Motor neuron (in vitro differentiated cells): ENCODE results near the gene C2CD4A. TPM values are rescaled to one million over a fixed set of nuclear protein-coding genes. Genes with fewer than 3 reads are reported as not detected.

Source experiments
- ATAC-seq, 8 experiments: fragments of 200-7000 bp; cut with Tn5 transposase; replicated peaks in 6 of 8; 2 replicates each; pipeline ENCODE4 v1.8.0; 2021; ENCODE audit warnings: mild to moderate bottlenecking in 8 of 8, moderate library complexity in 8 of 8
- H3K27ac ChIP-seq, 2 donors: fragments of 250-450 bp; sonication (Bioruptor Pico); 2 replicates each; pipeline ENCODE4 v1.9.0; 2021; ENCODE audit warnings: antibody characterized with exemption in 2 of 2, mild to moderate bottlenecking in 2 of 2, moderate library complexity in 1 of 2
- H3K4me1 ChIP-seq, 2 donors: fragments of 250-450 bp; sonication (Bioruptor Pico); replicated peaks in 1 of 2; 2 replicates each; pipeline ENCODE4 v1.6.1; 2021; ENCODE audit warnings: antibody characterized with exemption in 2 of 2, mild to moderate bottlenecking in 2 of 2, moderate library complexity in 1 of 2
- H3K4me3 ChIP-seq, 5 donors: fragments of 250-450 bp; sonication (Bioruptor Pico); 2 replicates each; pipeline ENCODE4 v1.9.0; 2021; ENCODE audit warnings: antibody characterized with exemption in 5 of 5, mild to moderate bottlenecking in 5 of 5, moderate library complexity in 4 of 5
- WGBS, 10 experiments: fragments of 450-650 bp; shearing (Covaris generic); methylation state at CpG; one replicate each; pipeline ENCODE4 v1.0.0; 2022; 5-methylcytosine and 5-hydroxymethylcytosine counted together
- in situ Hi-C, 9 experiments: fragments of 400-800 bp; cut with MboI; loops; one replicate each; pipeline ENCODE4 v1.15.0; 2021; ENCODE audit warnings: low sequenced_read_pairs in 9 of 9, low pct_unique_long_range_greater_than_20kb in 2 of 9; ENCODE audit not compliant: unreplicated experiment in 9 of 9
- total RNA-seq, 8 experiments: library from RNA; unstranded; fragments of 300-600 nt; gene quantifications; 2 replicates each; pipeline versions ENCODE4 v1.2.3 to v1.2.4, GENCODE V29; 2022

Gene C2CD4A
- total RNA-seq, 8 experiments from 2014 or later, result 0.11 to 80.3 (median 5.6) TPM; not detected in 2

- ATAC-seq, result peak; percentile 15 to 80 (median 64)
- no peak overlapping the region for H3K27ac ChIP-seq
- 3 to 40% (median 7%) methylated on average over 1 to 8 of the region's 62 CpGs; no CpG with 5 or more reads in 4 of the 10 experiments for WGBS, 10 experiments
- in situ Hi-C loops, result loop anchor here in 1 of 9 experiments (25.0 kb wide), 1 partner anchor 245 kb away; no protein-coding TSS in a partner anchor
- H3K4me1 ChIP-seq, result peaks cover 2 to 6% of the 10 kb centered on the region in 2 donors
- peak overlapping the region; percentile 34 to 47 (median 41) for H3K4me3 ChIP-seq
Measured at GRCh38 chr15:62067448-62068044, 769 bp downstream of the C2CD4A start.

DNA sequence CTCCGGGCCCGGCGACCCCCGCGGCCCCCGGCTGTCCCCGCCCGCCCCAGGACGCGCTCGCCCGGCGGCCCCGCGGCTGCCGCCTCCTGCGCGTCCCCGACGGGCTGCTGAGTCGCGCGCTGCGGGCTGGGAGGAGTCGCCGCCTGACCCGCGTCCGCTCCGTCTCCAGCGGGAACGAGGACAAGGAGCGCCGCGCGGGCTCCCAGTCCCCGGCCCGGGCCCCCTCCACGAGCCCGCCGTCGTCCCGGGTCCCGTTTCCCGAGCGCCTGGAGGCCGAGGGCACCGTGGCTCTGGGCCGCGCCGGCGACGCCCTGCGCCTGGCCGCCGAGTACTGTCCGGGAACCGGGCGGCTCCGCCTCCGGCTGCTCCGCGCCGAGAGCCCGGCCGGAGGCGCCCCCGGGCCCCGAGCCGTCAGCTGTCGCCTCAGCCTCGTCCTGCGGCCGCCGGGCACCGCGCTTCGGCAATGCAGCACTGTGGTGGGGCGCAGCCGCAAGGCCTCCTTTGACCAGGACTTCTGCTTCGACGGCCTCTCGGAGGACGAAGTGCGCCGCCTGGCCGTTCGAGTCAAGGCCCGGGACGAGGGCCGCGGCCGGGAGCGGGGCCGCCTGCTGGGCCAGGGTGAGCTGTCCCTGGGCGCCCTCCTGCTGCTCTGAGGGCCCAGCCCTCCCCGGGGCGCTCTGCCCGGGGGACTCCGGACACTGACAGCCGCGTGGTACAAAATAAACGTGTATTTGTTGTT, 1.5 kb downstream of the C2CD4A start:
- ATAC-seq, result peak; percentile 11 to 63 (median 56)
- H3K27ac ChIP-seq, result no peak overlapping the region
- WGBS, 10 experiments, result 0% methylated on average over 1 to 23 of the region's 103 CpGs; no CpG with 5 or more reads in 6 of the 10 experiments
- H3K4me3 ChIP-seq, result peak overlapping the region; percentile 34 to 47 (median 41)
- in situ Hi-C loops, result loop anchor here in 1 of 9 experiments (25.0 kb wide), 1 partner anchor 244 kb away; no protein-coding TSS in a partner anchor
- peaks cover 2 to 6% of the 10 kb centered on the region in 2 donors for H3K4me1 ChIP-seq

- 0 to 89% (median 25%) methylated on average over 1 to 4 of the region's 4 CpGs; no CpG with 5 or more reads in 2 of the 10 experiments for WGBS, 10 experiments
- peak in 2 of 8 experiments; percentile 6 to 12 for ATAC-seq
- in situ Hi-C loops, result loop anchor here in 1 of 9 experiments (25.0 kb wide), 1 partner anchor 244 kb away; no protein-coding TSS in a partner anchor
Measured at GRCh38 chr15:62068810-62069167, 2.0 kb downstream of the C2CD4A start.

DNA sequence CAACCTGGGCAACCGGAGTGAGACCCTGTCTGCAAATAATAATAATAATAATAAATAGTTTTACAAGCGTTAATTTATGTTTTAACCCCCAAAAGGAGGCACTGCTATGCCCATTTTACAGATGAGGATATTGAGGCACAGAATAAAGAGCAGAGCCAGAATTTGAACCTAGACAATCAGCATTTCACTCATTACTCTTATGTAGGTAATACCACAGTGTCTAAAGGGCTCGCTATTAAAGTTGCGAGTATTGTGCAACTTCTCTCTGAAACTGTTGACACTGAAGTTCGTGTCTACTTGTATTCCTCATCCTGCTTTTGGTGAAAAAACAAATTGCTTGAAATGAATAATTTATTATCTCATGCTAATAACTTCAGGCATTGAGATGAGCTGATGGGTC, 2.8 kb downstream of the C2CD4A start:
- no peak overlapping the region for H3K27ac ChIP-seq
- in situ Hi-C loops, result loop anchor here in 1 of 9 experiments (25.0 kb wide), 1 partner anchor 243 kb away; no protein-coding TSS in a partner anchor
- 17 to 100% (median 87%) methylated on average over 1 to 5 of the region's 5 CpGs for WGBS, 10 experiments
- no peak for ATAC-seq
- H3K4me3 ChIP-seq, result no peak overlapping the region
- H3K4me1 ChIP-seq, result peaks cover 2 to 6% of the 10 kb centered on the region in 2 donors

More at GRCh38 chr15:62068810-62069167, 2.0 kb downstream of the C2CD4A start:
- H3K4me1 ChIP-seq, result peaks cover 2 to 6% of the 10 kb centered on the region in 2 donors
- no peak overlapping the region for H3K27ac ChIP-seq
- H3K4me3 ChIP-seq, result peak overlapping the region; percentile 34 to 47 (median 41)

DNA sequence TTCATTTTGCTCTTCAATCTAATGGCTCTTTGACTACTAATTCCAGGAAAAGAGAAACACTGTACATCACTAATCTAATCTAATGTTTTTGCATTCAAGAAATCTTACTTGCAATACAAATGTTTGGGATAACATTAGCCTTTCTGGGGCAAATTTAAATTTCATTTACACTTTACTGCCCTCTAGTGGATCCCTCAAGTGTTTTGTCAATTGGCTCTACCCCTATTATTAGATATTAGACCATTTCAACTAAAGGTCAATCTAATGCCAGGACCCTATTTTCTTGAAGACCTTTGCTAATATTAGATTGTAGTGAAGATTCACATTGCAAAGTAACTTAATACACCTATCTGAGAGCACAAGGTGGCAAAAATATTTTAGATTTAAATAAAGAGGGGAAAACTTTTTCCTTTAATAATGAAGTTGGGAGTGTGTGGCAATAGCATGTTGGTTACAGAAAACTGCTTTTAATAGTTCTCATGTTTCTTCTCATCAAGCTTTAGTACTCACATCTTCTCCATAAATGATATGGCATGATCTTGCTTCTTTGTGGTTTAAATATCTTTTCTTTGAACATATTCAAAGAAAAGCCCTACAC, 5.0 kb downstream of the C2CD4A start:
- in situ Hi-C loops, result loop anchor here in 1 of 9 experiments (25.0 kb wide), 1 partner anchor 240 kb away; no protein-coding TSS in a partner anchor
- H3K4me1 ChIP-seq, result peaks cover 2 to 6% of the 10 kb centered on the region in 2 donors

GRCh38 chr15:62075595-62076277, 9.0 kb downstream of the C2CD4A start:
- Histone ChIP-seq H3K4me3 (no peak overlapping the region), H3K4me1 (no peaks in the 10 kb centered on the region), H3K27ac (no peak overlapping the region)
- in situ Hi-C loops, result no loop called here
- 58 to 100% (median 86%) methylated on average over 2 to 9 of the region's 9 CpGs for WGBS, 10 experiments
- ATAC-seq, result peak in 4 of 8 experiments; percentile 29 to 94 (median 45)

More for the DNA sequence above, 5.0 kb downstream of the C2CD4A start:
- no peak overlapping the region for H3K27ac ChIP-seq
- no peak overlapping the region for H3K4me3 ChIP-seq
- ATAC-seq, result no peak

GRCh38 chr15:62079594-62079993, 12.8 kb downstream of the C2CD4A start:
- no peak overlapping the region for H3K27ac ChIP-seq
- 65 to 100% (median 91%) methylated on average over 1 to 4 of the region's 4 CpGs; no CpG with 5 or more reads in 1 of the 10 experiments for WGBS, 10 experiments
- in situ Hi-C loops, result no loop called here
- no peak overlapping the region for H3K4me3 ChIP-seq
- H3K4me1 ChIP-seq, result peaks cover 0 to 13% of the 10 kb centered on the region in 2 donors
- no peak for ATAC-seq

DNA sequence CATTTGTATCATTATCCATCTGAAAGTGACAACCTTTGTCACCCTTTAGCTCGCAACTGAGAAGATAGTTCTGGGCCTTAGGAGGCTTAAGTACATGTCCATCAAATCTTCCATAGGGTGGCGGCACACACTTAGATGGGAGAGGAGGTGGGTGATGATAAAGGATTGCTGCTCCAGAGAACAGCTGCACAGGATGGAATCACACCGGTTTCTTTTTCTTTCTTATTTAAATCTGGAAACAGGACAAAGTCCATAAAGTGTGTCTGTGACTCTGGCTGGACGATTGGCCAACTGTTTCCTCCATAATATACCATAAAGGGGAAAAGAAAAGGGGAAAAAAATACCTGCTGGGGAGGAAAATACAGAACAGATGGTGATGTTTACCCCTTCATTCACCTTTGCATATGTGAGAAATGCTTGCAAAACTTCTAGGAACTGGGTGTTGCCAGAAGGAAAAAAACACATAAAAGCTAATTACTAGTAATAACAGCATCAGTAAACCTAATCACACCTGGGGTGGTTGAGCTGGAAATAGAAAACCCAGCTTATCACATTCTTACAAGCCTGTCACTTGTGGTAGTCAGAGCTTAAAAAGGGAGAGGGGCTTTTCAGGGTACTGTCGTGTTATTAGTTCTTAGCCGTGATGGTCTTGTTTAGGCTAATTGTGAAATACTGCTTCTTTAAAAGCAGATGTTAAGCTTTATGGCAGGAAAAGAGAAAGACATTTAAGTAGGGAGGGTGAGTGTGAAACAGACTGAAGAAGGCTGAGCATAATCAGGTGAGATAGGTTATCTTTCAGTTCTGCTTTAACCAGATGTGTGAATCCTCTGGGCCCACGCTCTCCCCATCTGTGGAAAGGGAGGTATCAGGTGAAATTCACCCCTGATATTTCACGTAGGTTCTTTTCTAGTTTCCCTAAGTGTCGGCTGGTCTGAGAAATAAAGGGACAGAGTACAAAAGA, 16.7 kb downstream of the C2CD4A start:
- no peak overlapping the region for H3K27ac ChIP-seq
- peaks cover 0 to 22% of the 10 kb centered on the region in 2 donors for H3K4me1 ChIP-seq
- no peak overlapping the region for H3K4me3 ChIP-seq
- ATAC-seq, result peak in 3 of 8 experiments; percentile 7 to 33 (median 20)
- 52 to 100% (median 72%) methylated on average over 1 to 8 of the region's 9 CpGs for WGBS, 10 experiments
- in situ Hi-C loops, result no loop called here

- peak in 3 of 8 experiments; percentile 21 to 51 (median 35) for ATAC-seq
- H3K4me1 ChIP-seq, result peaks cover 0 to 22% of the 10 kb centered on the region in 2 donors
- H3K27ac ChIP-seq, result no peak overlapping the region
- H3K4me3 ChIP-seq, result no peak overlapping the region
- in situ Hi-C loops, result no loop called here
- 50 to 100% (median 80%) methylated on average over 1 to 4 of the region's 4 CpGs; no CpG with 5 or more reads in 1 of the 10 experiments for WGBS, 10 experiments
Measured at GRCh38 chr15:62085740-62086139, 19.0 kb downstream of the C2CD4A start.

DNA sequence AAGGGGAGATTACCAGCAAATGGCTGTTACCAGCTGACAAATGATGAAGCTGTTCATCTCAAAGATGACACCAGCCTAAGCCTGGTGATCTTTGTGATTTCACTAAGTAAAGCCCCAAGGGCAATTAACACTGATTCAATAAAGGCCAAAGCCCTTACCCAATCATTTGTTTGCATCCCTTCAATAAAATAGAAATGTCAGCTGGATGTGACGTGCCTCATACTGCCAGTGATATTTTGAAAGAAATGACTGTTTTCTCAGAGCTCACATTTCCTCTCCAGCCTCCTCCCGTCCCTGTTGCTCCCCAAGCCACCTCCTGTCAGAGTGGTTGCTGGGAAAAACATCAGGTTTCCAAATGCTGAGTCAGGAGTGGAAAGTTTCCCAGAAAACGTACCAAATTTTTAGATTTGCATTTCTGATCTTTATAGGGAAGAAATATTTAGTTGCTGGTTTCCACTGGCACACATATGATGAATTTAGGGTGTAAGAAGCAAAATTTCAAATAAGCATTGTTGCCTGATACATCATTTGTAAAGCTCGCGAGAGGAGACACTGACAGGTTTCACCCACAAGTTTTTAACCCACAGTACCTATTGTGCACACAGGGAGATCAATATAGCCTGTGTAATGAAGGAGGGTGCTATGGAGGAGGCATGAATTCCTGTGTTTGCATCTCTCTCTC, 21.0 kb downstream of the C2CD4A start:
- H3K4me1 ChIP-seq, result peaks cover 0 to 22% of the 10 kb centered on the region in 2 donors
- peak; percentile 51 to 90 (median 74) for ATAC-seq
- H3K4me3 ChIP-seq, result no peak overlapping the region
- 23 to 90% (median 60%) methylated on average over 1 to 5 of the region's 5 CpGs; no CpG with 5 or more reads in 1 of the 10 experiments for WGBS, 10 experiments
- in situ Hi-C loops, result no loop called here
- H3K27ac ChIP-seq, result no peak overlapping the region

DNA sequence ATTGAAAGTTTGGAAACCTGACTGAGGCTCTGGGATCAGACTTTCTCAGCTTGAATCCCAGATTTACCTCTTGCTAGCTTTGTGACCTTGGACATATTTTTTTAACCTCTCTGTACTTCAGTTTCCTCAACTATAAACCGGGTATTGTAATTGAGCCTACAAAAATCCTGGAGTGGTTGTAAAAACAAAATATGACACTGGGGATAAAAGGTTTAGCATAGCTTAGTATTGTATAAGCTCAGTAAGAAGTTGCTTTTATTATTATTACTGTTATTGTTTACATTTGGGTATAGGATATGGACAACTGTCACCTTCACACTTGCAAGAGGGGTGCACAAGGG, 21.5 kb downstream of the C2CD4A start:
- in situ Hi-C loops, result no loop called here
- no peak for ATAC-seq
- no peak overlapping the region for H3K27ac ChIP-seq
- H3K4me3 ChIP-seq, result no peak overlapping the region
- 33 to 100% (median 76%) methylated on average over 1 of the region's 1 CpG; no CpG with 5 or more reads in 4 of the 10 experiments for WGBS, 10 experiments
- H3K4me1 ChIP-seq, result peaks cover 0 to 22% of the 10 kb centered on the region in 2 donors
